ENCODE measurements around the gene PSMB11. TPM values are rescaled to one million over a fixed set of nuclear protein-coding genes. Genes with fewer than 3 reads are reported as not detected.
A peak's percentile ranks its signal among the peaks of the same experiment; 100 is the strongest.

The PSMB11 gene
- total and polyA plus RNA-seq, 2 donors (not counting 1 experiment from before 2014, with no cell fraction given) = not detected

DNA sequence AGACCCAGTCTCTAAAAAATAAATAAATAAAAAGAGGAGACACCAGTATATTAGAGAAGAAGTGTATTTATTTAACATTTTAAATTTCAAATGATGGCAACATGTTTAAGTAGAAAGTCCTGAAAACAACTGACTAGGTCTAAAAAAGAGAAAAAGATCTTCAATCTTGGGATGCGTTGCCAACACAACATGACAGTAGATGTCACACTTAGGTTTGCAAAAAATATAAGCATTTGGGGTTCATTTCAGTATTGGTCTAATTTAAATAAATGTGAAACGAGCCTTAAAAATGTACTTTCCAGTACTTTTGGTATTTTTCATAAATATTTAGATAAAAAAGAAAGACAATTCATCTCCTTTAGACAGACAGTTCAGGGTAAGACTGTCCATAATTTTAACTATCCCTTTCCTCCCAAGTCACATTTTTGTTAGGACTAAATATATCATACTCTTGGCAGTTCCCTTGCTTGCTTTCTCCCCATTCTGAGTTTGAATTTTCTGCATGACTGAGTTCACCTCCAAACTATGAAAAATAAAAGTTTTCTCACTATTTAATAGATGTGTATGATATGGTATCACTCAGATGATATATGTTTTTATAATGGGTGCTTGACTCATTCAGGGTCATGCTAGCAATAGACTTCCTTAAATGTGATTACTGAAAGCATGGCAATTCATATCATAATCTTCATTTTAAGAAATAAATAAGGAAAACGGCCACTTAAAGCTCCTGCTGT lies 36.4 kb upstream of the PSMB11 start:
- no peaks in the 10 kb centered on the region for H3K36me3 ChIP-seq (replicated peaks in 1 of 2; ENCODE audit: control extremely low read depth in 1 of 2, control insufficient read depth in 1 of 2, extremely low read depth in 1 of 2, insufficient read depth in 2 of 2, low read length in 1 of 2)
- peaks cover 39% of the 10 kb centered on the region for H3K4me1 Mint-ChIP-seq
- CTCF ChIA-PET = interaction anchor here (1.0 to 6.7 kb wide), 19 partner anchors 11 to 435 kb away, joined by 3 to 89 read pairs (median 8); partner anchors contain the start of genes AJUBA, CDH24, DAD1 and HAUS4
- H3K79me2 ChIP-seq (ENCODE audit: control insufficient read depth, insufficient read depth, low read length) = peaks cover 7% of the 10 kb centered on the region
- TF ChIP-seq EZH2 (IDR thresholded peaks at IDR 0.05; ENCODE audit: borderline replicate concordance, insufficient read depth, low read depth, low read length, poor library complexity, severe bottlenecking) = no peak
- TF ChIP-seq, protein P1, sequence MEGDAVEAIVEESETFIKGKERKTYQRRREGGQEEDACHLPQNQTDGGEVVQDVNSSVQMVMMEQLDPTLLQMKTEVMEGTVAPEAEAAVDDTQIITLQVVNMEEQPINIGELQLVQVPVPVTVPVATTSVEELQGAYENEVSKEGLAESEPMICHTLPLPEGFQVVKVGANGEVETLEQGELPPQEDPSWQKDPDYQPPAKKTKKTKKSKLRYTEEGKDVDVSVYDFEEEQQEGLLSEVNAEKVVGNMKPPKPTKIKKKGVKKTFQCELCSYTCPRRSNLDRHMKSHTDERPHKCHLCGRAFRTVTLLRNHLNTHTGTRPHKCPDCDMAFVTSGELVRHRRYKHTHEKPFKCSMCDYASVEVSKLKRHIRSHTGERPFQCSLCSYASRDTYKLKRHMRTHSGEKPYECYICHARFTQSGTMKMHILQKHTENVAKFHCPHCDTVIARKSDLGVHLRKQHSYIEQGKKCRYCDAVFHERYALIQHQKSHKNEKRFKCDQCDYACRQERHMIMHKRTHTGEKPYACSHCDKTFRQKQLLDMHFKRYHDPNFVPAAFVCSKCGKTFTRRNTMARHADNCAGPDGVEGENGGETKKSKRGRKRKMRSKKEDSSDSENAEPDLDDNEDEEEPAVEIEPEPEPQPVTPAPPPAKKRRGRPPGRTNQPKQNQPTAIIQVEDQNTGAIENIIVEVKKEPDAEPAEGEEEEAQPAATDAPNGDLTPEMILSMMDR (IDR thresholded peaks at IDR 0.05) = no peak
- H3K27ac Mint-ChIP-seq = no peak overlapping the region
- H3K27me3 ChIP-seq (replicated peaks in 1 of 4; ENCODE audit: control extremely low read depth in 1 of 4, control insufficient read depth in 3 of 4, insufficient read depth in 4 of 4, low read length in 3 of 4) = no peaks in the 10 kb centered on the region
- DNase-seq = no peak
- H3K4me1 ChIP-seq (ENCODE audit: control insufficient read depth in 2 of 2, insufficient read depth in 2 of 2, low read length in 2 of 2) = peaks cover 24 to 32% of the 10 kb centered on the region in 2 donors
- H3K4me3 ChIP-seq (ENCODE audit: control extremely low read depth in 1 of 5, extremely low read depth in 1 of 5, insufficient read depth in 1 of 5, low read depth in 2 of 5, low read length in 4 of 5) = peak overlapping the region in 1 of 5 experiments; percentile 95
- WGBS (ENCODE audit: insufficient coverage) = 67% methylated on average over 1 of the region's 3 CpGs
- peak overlapping the region; percentile 99 for H3K4me3 Mint-ChIP-seq
- no peaks in the 10 kb centered on the region for H3K9me3 ChIP-seq (ENCODE audit: control extremely low read depth in 1 of 3, control insufficient read depth in 2 of 3, insufficient read depth in 1 of 3, low read length in 2 of 3)
- H3K4me2 ChIP-seq (replicated peaks; ENCODE audit: low read depth, low read length, poor library complexity, severe bottlenecking) = peak overlapping the region; percentile 84
- POLR2A ChIA-PET = interaction anchor here (1.6 to 2.2 kb wide), 3 partner anchors 10 to 90 kb away, joined by 8 to 20 read pairs (median 11); partner anchors contain the start of genes ACIN1, C14orf119 and PSMB5
- H3K9ac ChIP-seq (ENCODE audit: low read length) = peak overlapping the region; percentile 81
- no peak overlapping the region for H3K27ac ChIP-seq (ENCODE audit: low read length in 2 of 2)
- H4K20me1 ChIP-seq (ENCODE audit: control insufficient read depth, insufficient read depth, low read length, poor library complexity, severe bottlenecking) = no peaks in the 10 kb centered on the region
- peak overlapping the region; percentile 95 for H2AFZ ChIP-seq (ENCODE audit: insufficient read depth, low read depth, low read length, poor library complexity, severe bottlenecking)
- H3K27me3 Mint-ChIP-seq = no peaks in the 10 kb centered on the region
- intact Hi-C loops (cut with micrococcal nuclease) = loop anchor here (2.0 to 10.0 kb wide), 4 partner anchors 19 to 299 kb away; partner anchors contain the start of genes BCL2L2, CDH24, HAUS4 and PPP1R3E
- ATAC-seq (ENCODE audit: low read depth) = no peak
- H3K9me3 Mint-ChIP-seq (ENCODE audit: insufficient read depth) = no peaks in the 10 kb centered on the region

- Histone ChIP-seq H3K36me3 (replicated peaks in 1 of 2; ENCODE audit: control extremely low read depth in 1 of 2, control insufficient read depth in 1 of 2, extremely low read depth in 1 of 2, insufficient read depth in 2 of 2, low read length in 1 of 2) (no peaks in the 10 kb centered on the region), H3K4me3 (ENCODE audit: control extremely low read depth in 1 of 5, extremely low read depth in 1 of 5, insufficient read depth in 1 of 5, low read depth in 2 of 5, low read length in 4 of 5) (peak overlapping the region; percentile 70 to 95 (median 85)), H3K4me1 (ENCODE audit: control insufficient read depth in 2 of 2, insufficient read depth in 2 of 2, low read length in 2 of 2) (peaks cover 24 to 32% of the 10 kb centered on the region in 2 donors), H4K20me1 (ENCODE audit: control insufficient read depth, insufficient read depth, low read length, poor library complexity, severe bottlenecking) (no peaks in the 10 kb centered on the region), H2AFZ (ENCODE audit: insufficient read depth, low read depth, low read length, poor library complexity, severe bottlenecking) (peak overlapping the region; percentile 95), H3K9ac (ENCODE audit: low read length) (peak overlapping the region; percentile 81), H3K79me2 (ENCODE audit: control insufficient read depth, insufficient read depth, low read length) (peaks cover 7% of the 10 kb centered on the region), H3K9me3 (ENCODE audit: control extremely low read depth in 1 of 3, control insufficient read depth in 2 of 3, insufficient read depth in 1 of 3, low read length in 2 of 3) (no peaks in the 10 kb centered on the region), H3K4me2 (replicated peaks; ENCODE audit: low read depth, low read length, poor library complexity, severe bottlenecking) (peak overlapping the region; percentile 84), H3K27me3 (replicated peaks in 1 of 4; ENCODE audit: control extremely low read depth in 1 of 4, control insufficient read depth in 3 of 4, insufficient read depth in 4 of 4, low read length in 3 of 4) (no peaks in the 10 kb centered on the region), H3K27ac (ENCODE audit: low read length in 2 of 2) (peak overlapping the region; percentile 75 to 88)
- WGBS (ENCODE audit: insufficient coverage) = no CpG with 5 or more reads among the region's 5 CpGs
- Mint-ChIP-seq H3K4me3 (peak overlapping the region; percentile 99), H3K4me1 (peaks cover 39% of the 10 kb centered on the region), H3K27ac (peak overlapping the region; percentile 98), H3K27me3 (no peaks in the 10 kb centered on the region), H3K9me3 (ENCODE audit: insufficient read depth) (no peaks in the 10 kb centered on the region)
- intact Hi-C loops (cut with micrococcal nuclease) = loop anchor here (2.0 to 10.0 kb wide), 4 partner anchors 19 to 299 kb away; partner anchors contain the start of genes BCL2L2, CDH24, HAUS4 and PPP1R3E
- POLR2A ChIA-PET = interaction anchor here (1.6 to 2.2 kb wide), 4 partner anchors 10 to 183 kb away, joined by 5 to 20 read pairs (median 10); partner anchors contain the start of genes ACIN1, C14orf119 and PSMB5
- CTCF ChIA-PET = interaction anchor here (0.6 to 6.7 kb wide), 27 partner anchors 11 to 436 kb away, joined by 3 to 89 read pairs (median 5); partner anchors contain the start of genes AJUBA, CDH24, DAD1 and HAUS4
- TF ChIP-seq, protein P1 (IDR thresholded peaks at IDR 0.05) = no peak
- no peak for TF ChIP-seq EZH2 (IDR thresholded peaks at IDR 0.05; ENCODE audit: borderline replicate concordance, insufficient read depth, low read depth, low read length, poor library complexity, severe bottlenecking)
- no peak for DNase-seq
- no peak for ATAC-seq (ENCODE audit: low read depth)
Observed at GRCh38 chr14:23006188-23006534, 35.9 kb upstream of the PSMB11 start.
